ENCODE results near the gene RNF115.

DNA sequence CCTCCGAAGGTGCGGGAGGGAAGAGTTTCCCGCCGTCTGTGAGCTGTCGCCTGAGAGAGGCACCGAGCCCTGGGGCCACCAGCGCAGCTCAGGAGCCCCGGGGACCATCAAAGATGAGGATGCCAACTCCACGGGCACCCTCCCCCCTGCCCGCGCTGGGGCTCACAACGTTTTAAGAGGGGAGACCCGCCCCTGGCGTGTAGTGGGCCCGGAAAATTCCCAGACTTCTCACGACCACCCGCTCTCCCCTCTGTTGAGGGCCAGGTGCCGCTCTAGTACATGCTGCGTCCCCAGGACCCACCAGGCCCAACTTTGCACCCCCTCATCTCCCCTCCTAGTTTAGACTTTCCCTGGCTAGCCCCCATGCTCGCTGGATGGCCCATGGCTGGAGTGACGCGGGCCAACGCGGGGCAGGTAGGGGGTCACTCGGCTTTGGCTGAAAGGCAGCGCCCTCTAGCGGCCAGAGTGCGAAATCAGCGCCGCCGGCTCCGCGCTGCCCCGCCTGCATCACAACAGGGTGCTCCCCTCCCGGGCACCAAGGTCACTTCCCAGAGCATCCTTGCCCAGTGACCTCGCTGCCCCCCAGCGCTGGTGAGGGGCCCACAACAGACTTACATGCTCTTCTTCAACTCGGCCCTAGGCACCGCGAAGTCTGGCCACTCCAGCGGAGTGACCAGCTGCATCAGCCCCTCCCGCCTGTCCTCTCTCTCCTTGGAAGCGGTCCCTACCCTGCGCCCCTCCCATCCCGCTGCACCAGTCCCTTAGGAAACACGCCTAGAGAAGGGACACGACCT is 102.8 kb downstream of the RNF115 start:
- TF ChIP-seq POLR2A (IDR thresholded peaks at IDR 0.05) = no peak
- TF ChIP-seq, protein P1, sequence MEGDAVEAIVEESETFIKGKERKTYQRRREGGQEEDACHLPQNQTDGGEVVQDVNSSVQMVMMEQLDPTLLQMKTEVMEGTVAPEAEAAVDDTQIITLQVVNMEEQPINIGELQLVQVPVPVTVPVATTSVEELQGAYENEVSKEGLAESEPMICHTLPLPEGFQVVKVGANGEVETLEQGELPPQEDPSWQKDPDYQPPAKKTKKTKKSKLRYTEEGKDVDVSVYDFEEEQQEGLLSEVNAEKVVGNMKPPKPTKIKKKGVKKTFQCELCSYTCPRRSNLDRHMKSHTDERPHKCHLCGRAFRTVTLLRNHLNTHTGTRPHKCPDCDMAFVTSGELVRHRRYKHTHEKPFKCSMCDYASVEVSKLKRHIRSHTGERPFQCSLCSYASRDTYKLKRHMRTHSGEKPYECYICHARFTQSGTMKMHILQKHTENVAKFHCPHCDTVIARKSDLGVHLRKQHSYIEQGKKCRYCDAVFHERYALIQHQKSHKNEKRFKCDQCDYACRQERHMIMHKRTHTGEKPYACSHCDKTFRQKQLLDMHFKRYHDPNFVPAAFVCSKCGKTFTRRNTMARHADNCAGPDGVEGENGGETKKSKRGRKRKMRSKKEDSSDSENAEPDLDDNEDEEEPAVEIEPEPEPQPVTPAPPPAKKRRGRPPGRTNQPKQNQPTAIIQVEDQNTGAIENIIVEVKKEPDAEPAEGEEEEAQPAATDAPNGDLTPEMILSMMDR (IDR thresholded peaks at IDR 0.05) = peak; percentile 79 to 93 (median 90)
